HEK293 (cell line): ENCODE data around the gene CORO7.

ENCODE experiments used
- CTCF ChIA-PET: fragments of 350-600 bp; formaldehyde crosslinking; extraction: SDS; loops from one replicate; lab custom pipeline; 2021; ENCODE audit warnings: antibody characterized with exemption; lab: Yijun Ruan, JAX
- POLR2A ChIA-PET: fragments of 300-600 bp; formaldehyde crosslinking; extraction: SDS; loops from one replicate; lab custom pipeline; 2020; ENCODE audit warnings: antibody characterized with exemption, inconsistent platforms; lab: Yijun Ruan, JAX
- H3K27ac ChIP-seq: fragments of 200-500 bp; sonication (Bioruptor generic); 2 replicates; pipeline ENCODE4 v1.5.1; 2014; ENCODE audit warnings: low read depth, low read length, control low read depth, inconsistent platforms; ENCODE audit errors: extremely low read depth
- H3K36me3 ChIP-seq, 2 experiments: fragments of 200-500 bp in 1 of 2; sonication (Bioruptor generic) in 1 of 2; 1 replicate in 1 of 2; 2 replicates in 1 of 2; pipeline ENCODE4 v1.5.1; 2014 to 2017; ENCODE audit warnings: inconsistent platforms in 2 of 2, low read length in 2 of 2; ENCODE audit not compliant: control insufficient read depth in 2 of 2, insufficient read depth in 1 of 2
- H3K4me1 ChIP-seq: fragments of 200-500 bp; sonication (Bioruptor generic); 2 replicates; pipeline ENCODE4 v1.5.1; 2014; ENCODE audit warnings: mild to moderate bottlenecking, low read length, inconsistent platforms; ENCODE audit not compliant: control insufficient read depth, insufficient read depth
- H3K4me3 ChIP-seq: 2 replicates; pipeline ENCODE4 v1.5.1; 2011; ENCODE audit warnings: low read depth, mild to moderate bottlenecking, control low read depth, low read length, moderate library complexity
- H3K9me3 ChIP-seq: fragments of 200-500 bp; sonication (Bioruptor generic); 2 replicates; pipeline ENCODE4 v1.5.1; 2014; ENCODE audit warnings: low read depth, low read length, inconsistent platforms; ENCODE audit not compliant: control insufficient read depth, insufficient read depth
- GLIS1 ChIP-seq: fragments of 450-650 bp; formaldehyde crosslinking; IDR thresholded peaks from 2 replicates; pipeline ENCODE4 v1.5.1; 2016; ENCODE audit warnings: missing biosample characterization, missing genetic modification characterization
- HOXA7 ChIP-seq: sonication (generic); formaldehyde crosslinking; IDR thresholded peaks from 2 replicates; pipeline ENCODE4 v1.8.1; 2022; ENCODE audit warnings: missing genetic modification reagents, borderline replicate concordance
- OVOL3 ChIP-seq: fragments of 450-650 bp; formaldehyde crosslinking; IDR thresholded peaks from 2 replicates; pipeline ENCODE4 v1.5.1; 2016; ENCODE audit warnings: missing biosample characterization, missing genetic modification characterization
- SALL2 ChIP-seq: fragments of 450-650 bp; formaldehyde crosslinking; IDR thresholded peaks from 2 replicates; pipeline ENCODE4 v1.5.0; 2017; ENCODE audit warnings: missing biosample characterization, mild to moderate bottlenecking, missing genetic modification characterization, borderline replicate concordance
- SCRT1 ChIP-seq: fragments of 450-650 bp; formaldehyde crosslinking; IDR thresholded peaks from 2 replicates; pipeline ENCODE4 v1.5.1; 2016; ENCODE audit warnings: missing biosample characterization, missing genetic modification characterization, borderline replicate concordance
- ZBTB1 ChIP-seq: fragments of 450-650 bp; formaldehyde crosslinking; IDR thresholded peaks from 2 replicates; pipeline ENCODE4 v1.5.1; 2016; ENCODE audit warnings: missing biosample characterization, missing genetic modification characterization
- ZFP37 ChIP-seq: fragments of 450-650 bp; formaldehyde crosslinking; IDR thresholded peaks from 2 replicates; pipeline ENCODE4 v1.5.1; 2016; ENCODE audit warnings: missing biosample characterization, missing genetic modification characterization
- ZFP69B ChIP-seq: fragments of 450-650 bp; formaldehyde crosslinking; IDR thresholded peaks from 2 replicates; pipeline ENCODE4 v1.5.1; 2016; ENCODE audit warnings: missing biosample characterization, missing genetic modification characterization
- ZIC2 ChIP-seq: fragments of 450-650 bp; formaldehyde crosslinking; IDR thresholded peaks from 2 replicates; pipeline ENCODE4 v1.5.1; 2016; ENCODE audit warnings: missing biosample characterization, missing genetic modification characterization
- ZNF133 ChIP-seq: fragments of 450-650 bp; formaldehyde crosslinking; IDR thresholded peaks from 2 replicates; pipeline ENCODE4 v1.5.1; 2016; ENCODE audit warnings: missing biosample characterization, missing genetic modification characterization
- ZNF23 ChIP-seq: fragments of 450-650 bp; formaldehyde crosslinking; IDR thresholded peaks from 2 replicates; pipeline ENCODE4 v1.5.1; 2016; ENCODE audit warnings: missing biosample characterization, missing genetic modification characterization, borderline replicate concordance
- ZNF274 ChIP-seq, 2 experiments: fragments of 200-500 bp in 1 of 2; fragments of 450-650 bp in 1 of 2; sonication (Bioruptor generic) in 1 of 2; formaldehyde crosslinking in 1 of 2; IDR thresholded peaks; 2 replicates each; pipeline versions ENCODE4 v1.5.1 to v1.6.1; 2014 to 2016; ENCODE audit warnings: borderline replicate concordance in 1 of 2, inconsistent platforms in 1 of 2, low read length in 1 of 2, missing biosample characterization in 1 of 2, missing genetic modification characterization in 1 of 2
- ZNF302 ChIP-seq: fragments of 450-650 bp; formaldehyde crosslinking; IDR thresholded peaks from 2 replicates; pipeline ENCODE4 v1.5.1; 2016; ENCODE audit warnings: missing biosample characterization, missing genetic modification characterization, low read depth
- ZNF366 ChIP-seq: fragments of 450-650 bp; formaldehyde crosslinking; conservative IDR thresholded peaks from 2 replicates; pipeline ENCODE4 v1.5.1; 2016; ENCODE audit warnings: missing biosample characterization, missing genetic modification characterization
- ZNF391 ChIP-seq: fragments of 450-650 bp; formaldehyde crosslinking; IDR thresholded peaks from 2 replicates; pipeline ENCODE4 v1.5.1; 2016; ENCODE audit warnings: low read depth, missing biosample characterization, missing genetic modification characterization, borderline replicate concordance
- ZNF394 ChIP-seq: fragments of 450-650 bp; formaldehyde crosslinking; IDR thresholded peaks from 2 replicates; pipeline ENCODE4 v1.5.1; 2016; ENCODE audit warnings: missing biosample characterization, missing genetic modification characterization, mild to moderate bottlenecking, moderate library complexity, borderline replicate concordance
- ZNF549 ChIP-seq: fragments of 450-650 bp; IDR thresholded peaks from 2 replicates; pipeline ENCODE4 v1.5.1; 2018; ENCODE audit warnings: missing biosample characterization, missing genetic modification characterization, mild to moderate bottlenecking, inconsistent platforms, moderate library complexity
- ZNF561 ChIP-seq: fragments of 450-650 bp; IDR thresholded peaks from 2 replicates; pipeline ENCODE4 v1.5.1; 2018; ENCODE audit warnings: missing biosample characterization, missing genetic modification characterization, borderline replicate concordance
- ZNF600 ChIP-seq: fragments of 450-650 bp; formaldehyde crosslinking; IDR thresholded peaks from 2 replicates; pipeline ENCODE4 v1.5.1; 2016; ENCODE audit warnings: missing biosample characterization, missing genetic modification characterization
- ZNF670 ChIP-seq: fragments of 450-650 bp; formaldehyde crosslinking; IDR thresholded peaks from 2 replicates; pipeline ENCODE4 v1.5.1; 2016; ENCODE audit warnings: missing biosample characterization, missing genetic modification characterization, low read depth
- ZNF707 ChIP-seq: fragments of 450-650 bp; formaldehyde crosslinking; IDR thresholded peaks from 2 replicates; pipeline ENCODE4 v1.5.1; 2016; ENCODE audit warnings: missing biosample characterization, missing genetic modification characterization
- ZNF747 ChIP-seq: fragments of 450-650 bp; formaldehyde crosslinking; IDR thresholded peaks from 2 replicates; pipeline ENCODE4 v1.5.1; 2016; ENCODE audit warnings: missing biosample characterization, missing genetic modification characterization
- ZNF843 ChIP-seq: fragments of 450-650 bp; formaldehyde crosslinking; IDR thresholded peaks from 2 replicates; pipeline ENCODE4 v1.5.1; 2016; ENCODE audit warnings: missing biosample characterization, missing genetic modification characterization
- TF ChIP-seq, protein P1 (sequence below): fragments of 450-650 bp; formaldehyde crosslinking; IDR thresholded peaks from 2 replicates; pipeline ENCODE4 v1.5.1; 2016; ENCODE audit warnings: missing biosample characterization, missing genetic modification characterization
- TF ChIP-seq, protein P2 (sequence below): fragments of 450-650 bp; formaldehyde crosslinking; IDR thresholded peaks from 2 replicates; pipeline ENCODE4 v1.5.1; 2016; ENCODE audit warnings: missing biosample characterization, missing genetic modification characterization
- TF ChIP-seq, protein P3 (sequence below): fragments of 450-650 bp; formaldehyde crosslinking; IDR thresholded peaks from 2 replicates; pipeline ENCODE4 v1.5.1; 2016; ENCODE audit warnings: missing biosample characterization, missing genetic modification characterization
- TF ChIP-seq, protein P4 (sequence below): fragments of 450-650 bp; formaldehyde crosslinking; IDR thresholded peaks from 2 replicates; pipeline ENCODE4 v1.5.1; 2017; ENCODE audit warnings: missing biosample characterization, mild to moderate bottlenecking, missing genetic modification characterization, moderate library complexity
- TF ChIP-seq, protein P5 (sequence below): fragments of 450-650 bp; formaldehyde crosslinking; IDR thresholded peaks from 2 replicates; pipeline ENCODE4 v1.5.1; 2016; ENCODE audit warnings: missing biosample characterization, missing genetic modification characterization

CORO7 gene

DNA sequence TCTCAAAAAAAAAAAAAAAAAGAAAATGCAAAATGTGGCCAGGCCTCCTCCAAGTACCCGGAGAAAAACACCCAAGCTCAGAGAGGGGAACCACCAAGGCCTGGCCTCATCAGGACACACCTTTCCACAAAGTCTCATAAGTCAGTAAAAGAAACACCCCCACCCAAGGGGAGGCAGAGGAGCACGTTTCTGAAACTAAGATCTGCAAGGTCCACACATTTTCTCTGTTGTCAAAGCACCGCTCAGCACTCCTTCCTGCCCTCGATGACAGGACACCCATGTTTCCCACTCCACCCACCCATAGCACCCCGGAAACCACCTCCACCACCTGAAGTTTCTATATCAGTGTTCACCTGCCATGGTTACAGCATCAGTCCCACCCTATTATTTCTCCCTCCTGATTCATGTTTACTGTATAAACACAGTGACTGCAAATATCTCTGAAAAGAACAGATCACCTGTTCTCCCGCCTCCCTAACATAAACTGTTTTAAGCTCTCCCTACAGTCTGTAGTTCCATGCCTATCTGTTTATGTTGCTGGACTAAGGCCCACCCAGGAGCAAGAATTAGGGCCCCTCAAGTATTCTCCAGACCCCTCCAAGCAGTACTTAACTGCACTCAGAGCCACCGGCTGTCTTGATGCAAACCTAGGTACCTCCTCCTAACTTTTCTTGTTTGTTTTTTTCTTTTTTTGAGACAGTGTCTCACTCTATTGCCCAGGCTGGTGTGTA lies 2.0 kb downstream of the CORO7 start:
- POLR2A ChIA-PET = interaction anchor here (1.5 to 1.8 kb wide), 2 partner anchors 11 to 62 kb away, joined by 5 to 6 read pairs; no protein-coding TSS in a partner anchor
- H3K27ac ChIP-seq = no peak overlapping the region
- no peaks in the 10 kb centered on the region; the same call in 1 of the 2 replicates for H3K4me1 ChIP-seq
- no peak for TF ChIP-seq ZNF23 (tag by site-specific recombination)
- TF ChIP-seq OVOL3 = no peak
- TF ChIP-seq, protein P1, sequence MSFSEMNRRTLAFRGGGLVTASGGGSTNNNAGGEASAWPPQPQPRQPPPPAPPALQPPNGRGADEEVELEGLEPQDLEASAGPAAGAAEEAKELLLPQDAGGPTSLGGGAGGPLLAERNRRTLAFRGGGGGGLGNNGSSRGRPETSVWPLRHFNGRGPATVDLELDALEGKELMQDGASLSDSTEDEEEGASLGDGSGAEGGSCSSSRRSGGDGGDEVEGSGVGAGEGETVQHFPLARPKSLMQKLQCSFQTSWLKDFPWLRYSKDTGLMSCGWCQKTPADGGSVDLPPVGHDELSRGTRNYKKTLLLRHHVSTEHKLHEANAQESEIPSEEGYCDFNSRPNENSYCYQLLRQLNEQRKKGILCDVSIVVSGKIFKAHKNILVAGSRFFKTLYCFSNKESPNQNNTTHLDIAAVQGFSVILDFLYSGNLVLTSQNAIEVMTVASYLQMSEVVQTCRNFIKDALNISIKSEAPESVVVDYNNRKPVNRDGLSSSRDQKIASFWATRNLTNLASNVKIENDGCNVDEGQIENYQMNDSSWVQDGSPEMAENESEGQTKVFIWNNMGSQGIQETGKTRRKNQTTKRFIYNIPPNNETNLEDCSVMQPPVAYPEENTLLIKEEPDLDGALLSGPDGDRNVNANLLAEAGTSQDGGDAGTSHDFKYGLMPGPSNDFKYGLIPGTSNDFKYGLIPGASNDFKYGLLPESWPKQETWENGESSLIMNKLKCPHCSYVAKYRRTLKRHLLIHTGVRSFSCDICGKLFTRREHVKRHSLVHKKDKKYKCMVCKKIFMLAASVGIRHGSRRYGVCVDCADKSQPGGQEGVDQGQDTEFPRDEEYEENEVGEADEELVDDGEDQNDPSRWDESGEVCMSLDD (tag by site-specific recombination) = no peak
- TF ChIP-seq ZNF561 (tag by site-specific recombination) = no peak
- TF ChIP-seq ZNF394 = no peak
- no peak for TF ChIP-seq ZBTB1 (tag by site-specific recombination)
- TF ChIP-seq ZIC2 = no peak
- TF ChIP-seq ZFP69B = no peak
- TF ChIP-seq ZNF302 = no peak
- TF ChIP-seq, protein P2, sequence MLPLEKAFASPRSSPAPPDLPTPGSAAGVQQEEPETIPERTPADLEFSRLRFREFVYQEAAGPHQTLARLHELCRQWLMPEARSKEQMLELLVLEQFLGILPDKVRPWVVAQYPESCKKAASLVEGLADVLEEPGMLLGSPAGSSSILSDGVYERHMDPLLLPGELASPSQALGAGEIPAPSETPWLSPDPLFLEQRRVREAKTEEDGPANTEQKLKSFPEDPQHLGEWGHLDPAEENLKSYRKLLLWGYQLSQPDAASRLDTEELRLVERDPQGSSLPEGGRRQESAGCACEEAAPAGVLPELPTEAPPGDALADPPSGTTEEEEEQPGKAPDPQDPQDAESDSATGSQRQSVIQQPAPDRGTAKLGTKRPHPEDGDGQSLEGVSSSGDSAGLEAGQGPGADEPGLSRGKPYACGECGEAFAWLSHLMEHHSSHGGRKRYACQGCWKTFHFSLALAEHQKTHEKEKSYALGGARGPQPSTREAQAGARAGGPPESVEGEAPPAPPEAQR = no peak
- no peak for TF ChIP-seq ZNF600 (tag by site-specific recombination)
- TF ChIP-seq ZNF843 (tag by site-specific recombination) = no peak
- no peak for TF ChIP-seq SCRT1
- TF ChIP-seq ZNF707 = no peak
- TF ChIP-seq ZNF366 (tag by site-specific recombination) = no peak
- no peak for TF ChIP-seq ZNF670 (tag by site-specific recombination)
- no peak for TF ChIP-seq GLIS1 (tag by site-specific recombination)
- no peak for TF ChIP-seq ZNF391
- no peak for TF ChIP-seq ZNF549 (tag by site-specific recombination)
- no peak for TF ChIP-seq ZNF274 (IDR thresholded peaks at IDR 0.05; ENCODE audit: low read length)
- TF ChIP-seq ZNF274 (tag by site-specific recombination; IDR thresholded peaks at IDR 0.05; ENCODE audit: borderline replicate concordance) = no peak
- TF ChIP-seq, all 188 proteins: peak for 0
- Histone ChIP-seq H3K4me3 (no peak overlapping the region), H3K9me3 (no peaks in the 10 kb centered on the region), H3K36me3 (peaks cover 0 to 34% of the 10 kb centered on the region in 2 experiments; a peak in 1 of 3 replicates)
- CTCF ChIA-PET = interaction anchor here (1.1 to 9.9 kb wide), 2 partner anchors 11 to 160 kb away, joined by 6 to 135 read pairs; no protein-coding TSS in a partner anchor

DNA sequence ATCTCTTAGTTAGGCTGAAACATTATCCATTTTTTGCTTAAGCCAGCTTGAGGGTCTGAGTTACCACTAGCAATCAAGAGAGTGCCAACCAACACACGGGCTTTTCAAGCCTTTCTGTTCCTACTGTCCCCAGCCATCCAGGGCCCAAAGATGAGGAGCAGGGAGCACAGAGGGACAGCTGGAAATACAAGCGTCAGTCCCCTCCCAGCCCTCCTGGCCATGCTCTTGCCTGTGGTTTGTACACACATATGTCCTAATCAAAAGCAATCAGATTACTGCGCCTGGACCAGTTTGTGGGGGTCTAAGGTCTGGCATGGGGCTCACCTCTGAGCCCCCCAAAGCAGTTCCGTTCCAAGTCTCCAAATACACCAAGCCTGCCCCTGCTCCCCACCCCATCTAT lies 3.5 kb downstream of the CORO7 start:
- peaks cover 0 to 46% of the 10 kb centered on the region in 2 experiments; a peak in 1 of 3 replicates for H3K36me3 ChIP-seq
- H3K4me1 ChIP-seq = no peaks in the 10 kb centered on the region; the same call in 1 of the 2 replicates
- no peak overlapping the region for H3K27ac ChIP-seq
- H3K9me3 ChIP-seq = no peaks in the 10 kb centered on the region
- ChIA-PET CTCF (interaction anchor here (9.9 kb wide), 1 partner anchor 10 kb away, joined by 135 read pairs; no protein-coding TSS in a partner anchor), POLR2A (interaction anchor here (1.2 kb wide), 1 partner anchor 9 kb away, joined by 3 read pairs; no protein-coding TSS in a partner anchor)
- H3K4me3 ChIP-seq = no peak overlapping the region
- TF ChIP-seq HOXA7 (CRISPR knock-in tag) = no peak
- TF ChIP-seq, protein P3, sequence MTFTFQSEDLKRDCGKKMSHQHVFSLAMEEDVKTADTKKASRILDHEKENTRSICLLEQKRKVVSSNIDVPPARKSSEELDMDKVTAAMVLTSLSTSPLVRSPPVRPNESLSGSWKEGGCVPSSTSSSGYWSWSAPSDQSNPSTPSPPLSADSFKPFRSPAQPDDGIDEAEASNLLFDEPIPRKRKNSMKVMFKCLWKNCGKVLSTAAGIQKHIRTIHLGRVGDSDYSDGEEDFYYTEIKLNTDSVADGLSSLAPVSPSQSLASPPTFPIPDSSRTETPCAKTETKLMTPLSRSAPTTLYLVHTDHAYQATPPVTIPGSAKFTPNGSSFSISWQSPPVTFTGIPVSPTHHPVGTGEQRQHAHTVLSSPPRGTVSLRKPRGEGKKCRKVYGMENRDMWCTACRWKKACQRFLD (tag by site-specific recombination) = no peak
- no peak for TF ChIP-seq ZFP37
- no peak for TF ChIP-seq ZNF747 (tag by site-specific recombination)
- TF ChIP-seq SALL2 (tag by site-specific recombination) = no peak
- TF ChIP-seq ZNF133 (tag by site-specific recombination) = no peak
- TF ChIP-seq, protein P4, sequence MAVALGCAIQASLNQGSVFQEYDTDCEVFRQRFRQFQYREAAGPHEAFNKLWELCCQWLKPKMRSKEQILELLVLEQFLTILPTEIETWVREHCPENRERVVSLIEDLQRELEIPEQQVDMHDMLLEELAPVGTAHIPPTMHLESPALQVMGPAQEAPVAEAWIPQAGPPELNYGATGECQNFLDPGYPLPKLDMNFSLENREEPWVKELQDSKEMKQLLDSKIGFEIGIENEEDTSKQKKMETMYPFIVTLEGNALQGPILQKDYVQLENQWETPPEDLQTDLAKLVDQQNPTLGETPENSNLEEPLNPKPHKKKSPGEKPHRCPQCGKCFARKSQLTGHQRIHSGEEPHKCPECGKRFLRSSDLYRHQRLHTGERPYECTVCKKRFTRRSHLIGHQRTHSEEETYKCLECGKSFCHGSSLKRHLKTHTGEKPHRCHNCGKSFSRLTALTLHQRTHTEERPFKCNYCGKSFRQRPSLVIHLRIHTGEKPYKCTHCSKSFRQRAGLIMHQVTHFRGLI (tag by site-specific recombination) = no peak
- TF ChIP-seq, protein P5, sequence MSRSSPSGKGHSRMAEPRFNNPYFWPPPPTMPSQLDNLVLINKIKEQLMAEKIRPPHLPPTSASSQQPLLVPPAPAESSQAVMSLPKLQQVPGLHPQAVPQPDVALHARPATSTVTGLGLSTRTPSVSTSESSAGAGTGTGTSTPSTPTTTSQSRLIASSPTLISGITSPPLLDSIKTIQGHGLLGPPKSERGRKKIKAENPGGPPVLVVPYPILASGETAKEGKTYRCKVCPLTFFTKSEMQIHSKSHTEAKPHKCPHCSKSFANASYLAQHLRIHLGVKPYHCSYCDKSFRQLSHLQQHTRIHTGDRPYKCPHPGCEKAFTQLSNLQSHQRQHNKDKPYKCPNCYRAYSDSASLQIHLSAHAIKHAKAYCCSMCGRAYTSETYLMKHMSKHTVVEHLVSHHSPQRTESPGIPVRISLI (tag by site-specific recombination) = no peak
- TF ChIP-seq OVOL3 = no peak
